HepG2 (cell line): Measurements from ENCODE around the gene LRRC8D. TPM values are rescaled to one million over a fixed set of nuclear protein-coding genes. Genes with fewer than 3 reads are reported as not detected.

Experiments
- ATM ChIP-seq: fragments of 450-650 bp; IDR thresholded peaks from 2 replicates; pipeline ENCODE4 v1.7.1; 2017; ENCODE audit warnings: mild to moderate bottlenecking, borderline replicate concordance
- BCL6 ChIP-seq: IDR thresholded peaks from 2 replicates; pipeline ENCODE4 v1.6.1; 2016; ENCODE audit warnings: missing genetic modification reagents, missing compliant biosample characterization
- FOXJ3 ChIP-seq: sonication (generic); formaldehyde crosslinking; IDR thresholded peaks from 2 replicates; pipeline ENCODE4 v1.4.0; 2020; ENCODE audit warnings: missing genetic modification reagents, mild to moderate bottlenecking, borderline replicate concordance
- FOXM1 ChIP-seq: sonication (generic); formaldehyde crosslinking; IDR thresholded peaks from 2 replicates; pipeline ENCODE4 v1.5.0; 2020; ENCODE audit warnings: missing genetic modification reagents
- GTF2F1 ChIP-seq: fragments of 150-350 bp; IDR thresholded peaks from 2 replicates; pipeline ENCODE4 v1.6.1; 2014; ENCODE audit warnings: low read length
- HNF4G ChIP-seq, 2 experiments: sonication (generic) in 1 of 2; formaldehyde crosslinking in 1 of 2; IDR thresholded peaks; 2 replicates each; pipeline versions ENCODE4 v1.4.0 to v1.6.1; 2011 to 2020; ENCODE audit warnings: borderline replicate concordance in 2 of 2, low read depth in 2 of 2, mild to moderate bottlenecking in 2 of 2, low read length in 1 of 2, missing genetic modification reagents in 1 of 2, moderate library complexity in 1 of 2
- JUND ChIP-seq: sonication (generic); formaldehyde crosslinking; IDR thresholded peaks from 2 replicates; pipeline ENCODE4 v1.8.0; 2022; ENCODE audit warnings: mild to moderate bottlenecking, missing genetic modification reagents
- KLF16 ChIP-seq, 2 experiments: sonication (generic) in 1 of 2; formaldehyde crosslinking in 1 of 2; IDR thresholded peaks; 2 replicates each; pipeline versions ENCODE4 v1.6.1 to v1.8.0; 2016 to 2023; ENCODE audit warnings: missing genetic modification reagents in 2 of 2, missing compliant biosample characterization in 1 of 2
- MTA3 ChIP-seq: sonication (generic); formaldehyde crosslinking; IDR thresholded peaks from 2 replicates; pipeline ENCODE4 v1.4.0; 2020; ENCODE audit warnings: missing genetic modification reagents
- RBAK ChIP-seq: sonication (generic); formaldehyde crosslinking; IDR thresholded peaks from 2 replicates; pipeline ENCODE4 v1.5.1; 2020; ENCODE audit warnings: mild to moderate bottlenecking, missing genetic modification reagents
- SOX5 ChIP-seq: IDR thresholded peaks from 2 replicates; pipeline ENCODE4 v1.6.1; 2016; ENCODE audit warnings: borderline replicate concordance
- TAF15 ChIP-seq: fragments of 200-400 bp; formaldehyde crosslinking; IDR thresholded peaks from one replicate; pipeline ENCODE4 v1.6.1; 2018; ENCODE audit warnings: mild to moderate bottlenecking, low read depth, low read length; ENCODE audit not compliant: poor library complexity, severe bottlenecking
- TP53 ChIP-seq: sonication (generic); formaldehyde crosslinking; conservative IDR thresholded peaks from 2 replicates; pipeline ENCODE4 v1.4.0; 2020; ENCODE audit warnings: missing genetic modification reagents
- YEATS4 ChIP-seq: sonication (generic); formaldehyde crosslinking; IDR thresholded peaks from 2 replicates; pipeline ENCODE4 v1.4.0; 2020; ENCODE audit warnings: missing genetic modification reagents, borderline replicate concordance
- ZNF552 ChIP-seq: sonication (generic); formaldehyde crosslinking; IDR thresholded peaks from 2 replicates; pipeline ENCODE4 v1.9.0; 2022; ENCODE audit warnings: missing genetic modification reagents, mild to moderate bottlenecking, borderline replicate concordance
- ZNF674 ChIP-seq: sonication (generic); formaldehyde crosslinking; IDR thresholded peaks from 2 replicates; pipeline ENCODE4 v1.5.0; 2020; ENCODE audit warnings: low read depth, mild to moderate bottlenecking, missing genetic modification reagents
- ZNF775 ChIP-seq: sonication (generic); formaldehyde crosslinking; IDR thresholded peaks from 2 replicates; pipeline ENCODE4 v1.4.0; 2020; ENCODE audit warnings: missing genetic modification reagents, mild to moderate bottlenecking, moderate library complexity, borderline replicate concordance
- ZNF780A ChIP-seq: sonication (generic); formaldehyde crosslinking; IDR thresholded peaks from 2 replicates; pipeline ENCODE4 v1.8.0; 2022; ENCODE audit warnings: mild to moderate bottlenecking, missing genetic modification reagents, moderate library complexity
- ZSCAN29 ChIP-seq: sonication (generic); formaldehyde crosslinking; conservative IDR thresholded peaks from 2 replicates; pipeline ENCODE4 v1.4.0; 2020; ENCODE audit warnings: mild to moderate bottlenecking, missing genetic modification reagents
- polyA plus RNA-seq, 8 experiments: library from polyadenylated mRNA; depleted of rRNA in 3 of 8; stranded (reverse) in 7 of 8; unstranded in 1 of 8; fragments of >200 nt; fragmentation: Illumina TruSeq in 4 of 8; extraction: Trizol in 4 of 8; gene quantifications; 2 replicates each; pipeline versions ENCODE4 v1.2.1 to v1.2.3, GENCODE V29; 2011 to 2016; ENCODE audit warnings: low read depth in 4 of 8, missing spikeins in 1 of 8, mixed read lengths in 1 of 8; ENCODE audit not compliant: insufficient read depth in 1 of 8
- total RNA-seq, 5 experiments: library from RNA; depleted of rRNA; stranded (reverse); fragments of >200 nt; fragmentation: Illumina TruSeq; extraction: Trizol; gene quantifications; 2 replicates each; pipeline ENCODE4 v1.2.3, GENCODE V29; 2016; ENCODE audit warnings: low read depth in 1 of 5
- TF ChIP-seq, protein P1 (sequence below): sonication (generic); formaldehyde crosslinking; IDR thresholded peaks from 2 replicates; pipeline ENCODE4 v1.9.0; 2021; ENCODE audit warnings: missing genetic modification reagents, borderline replicate concordance
- TF ChIP-seq, protein P2 (sequence below): sonication (generic); formaldehyde crosslinking; IDR thresholded peaks from 2 replicates; pipeline ENCODE4 v1.8.1; 2023; ENCODE audit warnings: mild to moderate bottlenecking, inconsistent platforms, moderate library complexity, missing genetic modification reagents, borderline replicate concordance
- TF ChIP-seq, protein P3 (sequence below): sonication (generic); formaldehyde crosslinking; IDR thresholded peaks from 2 replicates; pipeline ENCODE4 v1.4.0; 2020; ENCODE audit warnings: missing genetic modification reagents, borderline replicate concordance
- TF ChIP-seq, protein P4 (sequence below): sonication (generic); formaldehyde crosslinking; IDR thresholded peaks from 2 replicates; pipeline ENCODE4 v1.4.0; 2020; ENCODE audit warnings: missing genetic modification reagents, borderline replicate concordance

LRRC8D gene
- total and polyA plus RNA-seq, 2 of the 13 experiments (the other 11 are each of a cell fraction or from before 2014, with no cell fraction given), result 29.9 to 45.5 TPM

DNA sequence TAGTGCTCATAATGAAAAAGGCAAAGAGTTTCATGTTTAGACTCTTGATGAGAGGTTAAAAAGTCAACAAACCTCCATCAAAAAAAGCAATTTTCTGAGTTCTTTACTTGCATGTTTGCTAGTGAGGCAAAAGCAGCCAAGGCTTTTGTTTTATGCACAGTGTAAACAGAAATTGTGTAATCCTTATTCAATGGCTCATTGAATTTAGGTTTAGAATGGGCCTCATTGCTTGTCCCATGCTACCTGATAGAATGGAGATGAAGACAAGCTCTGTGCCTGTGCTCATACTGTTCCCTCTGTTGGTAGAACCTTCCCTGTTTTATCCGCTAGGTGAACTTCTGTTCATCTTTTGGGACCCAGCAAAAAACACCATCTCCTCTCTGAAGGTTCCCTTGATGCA lies 10.0 kb upstream of the LRRC8D start (continued):
- TF ChIP-seq, protein P1, sequence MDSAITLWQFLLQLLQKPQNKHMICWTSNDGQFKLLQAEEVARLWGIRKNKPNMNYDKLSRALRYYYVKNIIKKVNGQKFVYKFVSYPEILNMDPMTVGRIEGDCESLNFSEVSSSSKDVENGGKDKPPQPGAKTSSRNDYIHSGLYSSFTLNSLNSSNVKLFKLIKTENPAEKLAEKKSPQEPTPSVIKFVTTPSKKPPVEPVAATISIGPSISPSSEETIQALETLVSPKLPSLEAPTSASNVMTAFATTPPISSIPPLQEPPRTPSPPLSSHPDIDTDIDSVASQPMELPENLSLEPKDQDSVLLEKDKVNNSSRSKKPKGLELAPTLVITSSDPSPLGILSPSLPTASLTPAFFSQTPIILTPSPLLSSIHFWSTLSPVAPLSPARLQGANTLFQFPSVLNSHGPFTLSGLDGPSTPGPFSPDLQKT (CRISPR knock-in tag), result no peak
- TF ChIP-seq ATM (no peak), RBAK (CRISPR knock-in tag) (no peak), GTF2F1 (no peak), MTA3 (no peak), BCL6 (CRISPR knock-in tag) (peak; percentile 66), ZSCAN29 (CRISPR knock-in tag) (no peak), JUND (CRISPR knock-in tag) (no peak), TP53 (CRISPR knock-in tag) (no peak), FOXJ3 (peak; percentile 60; the same call in 1 of the 2 replicates), FOXM1 (CRISPR knock-in tag) (no peak), KLF16 (CRISPR knock-in tag; IDR thresholded peaks at IDR 0.05) (0 out of 4 replicates have a peak, but pooled peaks of 1 of the 2 experiments have one; percentile 47), ZNF552 (CRISPR knock-in tag) (no peak), YEATS4 (CRISPR knock-in tag) (no peak), HNF4G (IDR thresholded peaks at IDR 0.05; ENCODE audit: borderline replicate concordance, low read depth, low read length) (no peak), HNF4G (CRISPR knock-in tag; IDR thresholded peaks at IDR 0.05; ENCODE audit: borderline replicate concordance, low read depth) (no peak), ZNF674 (CRISPR knock-in tag) (no peak), TAF15 (no peak), ZNF780A (CRISPR knock-in tag) (no peak), SOX5 (CRISPR knock-in tag) (peak; percentile 97), ZNF775 (CRISPR knock-in tag) (no peak)
- TF ChIP-seq, protein P2, sequence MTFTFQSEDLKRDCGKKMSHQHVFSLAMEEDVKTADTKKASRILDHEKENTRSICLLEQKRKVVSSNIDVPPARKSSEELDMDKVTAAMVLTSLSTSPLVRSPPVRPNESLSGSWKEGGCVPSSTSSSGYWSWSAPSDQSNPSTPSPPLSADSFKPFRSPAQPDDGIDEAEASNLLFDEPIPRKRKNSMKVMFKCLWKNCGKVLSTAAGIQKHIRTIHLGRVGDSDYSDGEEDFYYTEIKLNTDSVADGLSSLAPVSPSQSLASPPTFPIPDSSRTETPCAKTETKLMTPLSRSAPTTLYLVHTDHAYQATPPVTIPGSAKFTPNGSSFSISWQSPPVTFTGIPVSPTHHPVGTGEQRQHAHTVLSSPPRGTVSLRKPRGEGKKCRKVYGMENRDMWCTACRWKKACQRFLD, result no peak
- TF ChIP-seq, protein P3, sequence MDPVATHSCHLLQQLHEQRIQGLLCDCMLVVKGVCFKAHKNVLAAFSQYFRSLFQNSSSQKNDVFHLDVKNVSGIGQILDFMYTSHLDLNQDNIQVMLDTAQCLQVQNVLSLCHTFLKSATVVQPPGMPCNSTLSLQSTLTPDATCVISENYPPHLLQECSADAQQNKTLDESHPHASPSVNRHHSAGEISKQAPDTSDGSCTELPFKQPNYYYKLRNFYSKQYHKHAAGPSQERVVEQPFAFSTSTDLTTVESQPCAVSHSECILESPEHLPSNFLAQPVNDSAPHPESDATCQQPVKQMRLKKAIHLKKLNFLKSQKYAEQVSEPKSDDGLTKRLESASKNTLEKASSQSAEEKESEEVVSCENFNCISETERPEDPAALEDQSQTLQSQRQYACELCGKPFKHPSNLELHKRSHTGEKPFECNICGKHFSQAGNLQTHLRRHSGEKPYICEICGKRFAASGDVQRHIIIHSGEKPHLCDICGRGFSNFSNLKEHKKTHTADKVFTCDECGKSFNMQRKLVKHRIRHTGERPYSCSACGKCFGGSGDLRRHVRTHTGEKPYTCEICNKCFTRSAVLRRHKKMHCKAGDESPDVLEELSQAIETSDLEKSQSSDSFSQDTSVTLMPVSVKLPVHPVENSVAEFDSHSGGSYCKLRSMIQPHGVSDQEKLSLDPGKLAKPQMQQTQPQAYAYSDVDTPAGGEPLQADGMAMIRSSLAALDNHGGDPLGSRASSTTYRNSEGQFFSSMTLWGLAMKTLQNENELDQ (CRISPR knock-in tag), result no peak
- TF ChIP-seq, protein P4, sequence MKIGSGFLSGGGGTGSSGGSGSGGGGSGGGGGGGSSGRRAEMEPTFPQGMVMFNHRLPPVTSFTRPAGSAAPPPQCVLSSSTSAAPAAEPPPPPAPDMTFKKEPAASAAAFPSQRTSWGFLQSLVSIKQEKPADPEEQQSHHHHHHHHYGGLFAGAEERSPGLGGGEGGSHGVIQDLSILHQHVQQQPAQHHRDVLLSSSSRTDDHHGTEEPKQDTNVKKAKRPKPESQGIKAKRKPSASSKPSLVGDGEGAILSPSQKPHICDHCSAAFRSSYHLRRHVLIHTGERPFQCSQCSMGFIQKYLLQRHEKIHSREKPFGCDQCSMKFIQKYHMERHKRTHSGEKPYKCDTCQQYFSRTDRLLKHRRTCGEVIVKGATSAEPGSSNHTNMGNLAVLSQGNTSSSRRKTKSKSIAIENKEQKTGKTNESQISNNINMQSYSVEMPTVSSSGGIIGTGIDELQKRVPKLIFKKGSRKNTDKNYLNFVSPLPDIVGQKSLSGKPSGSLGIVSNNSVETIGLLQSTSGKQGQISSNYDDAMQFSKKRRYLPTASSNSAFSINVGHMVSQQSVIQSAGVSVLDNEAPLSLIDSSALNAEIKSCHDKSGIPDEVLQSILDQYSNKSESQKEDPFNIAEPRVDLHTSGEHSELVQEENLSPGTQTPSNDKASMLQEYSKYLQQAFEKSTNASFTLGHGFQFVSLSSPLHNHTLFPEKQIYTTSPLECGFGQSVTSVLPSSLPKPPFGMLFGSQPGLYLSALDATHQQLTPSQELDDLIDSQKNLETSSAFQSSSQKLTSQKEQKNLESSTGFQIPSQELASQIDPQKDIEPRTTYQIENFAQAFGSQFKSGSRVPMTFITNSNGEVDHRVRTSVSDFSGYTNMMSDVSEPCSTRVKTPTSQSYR (CRISPR knock-in tag), result no peak
